ENCODE measurements around the gene F11R.

- TF ChIP-seq CTCF (IDR thresholded peaks at IDR 0.05), result no peak
- no peak for TF ChIP-seq POLR2AphosphoS5 (IDR thresholded peaks at IDR 0.05)
- no peak for TF ChIP-seq POLR2A (IDR thresholded peaks at IDR 0.05)
These were observed 48.0 kb downstream of the F11R start for GRCh38 chr1:160972939-160973338.

All from prostate gland (tissue), 2 donors.